H1 (cell line): Measurements from ENCODE around the gene TMEM126B. TPM values are rescaled to one million over a fixed set of nuclear protein-coding genes. Genes with fewer than 3 reads are reported as not detected.

Experiments used
- ATF3 ChIP-seq: IDR thresholded peaks from 2 replicates; pipeline ENCODE4 v1.6.1; 2011; ENCODE audit warnings: low read depth, mild to moderate bottlenecking, low read length; ENCODE audit not compliant: insufficient read depth
- EP300 ChIP-seq, 2 experiments: IDR thresholded peaks; 1 replicate in 1 of 2; 2 replicates in 1 of 2; pipeline ENCODE4 v1.6.1; 2011 to 2012; ENCODE audit warnings: low read depth in 2 of 2, low read length in 2 of 2, mild to moderate bottlenecking in 2 of 2, borderline replicate concordance in 1 of 2, inconsistent platforms in 1 of 2, moderate library complexity in 1 of 2
- GTF2F1 ChIP-seq: IDR thresholded peaks from 2 replicates; pipeline ENCODE4 v1.6.1; 2012; ENCODE audit warnings: low read depth, low read length, improper control_type of control experiment, borderline replicate concordance
- KDM5A ChIP-seq: fragments of 200-600 bp; IDR thresholded peaks from 2 replicates; pipeline ENCODE4 v1.7.1; 2012; ENCODE audit warnings: mild to moderate bottlenecking, low read length, inconsistent platforms, mixed read lengths
- NANOG ChIP-seq: IDR thresholded peaks from 2 replicates; pipeline ENCODE4 v1.6.1; 2011; ENCODE audit warnings: low read length, low read depth, mild to moderate bottlenecking, inconsistent platforms; ENCODE audit not compliant: insufficient read depth, poor library complexity, severe bottlenecking
- POLR2A ChIP-seq, 2 experiments: IDR thresholded peaks; 1 replicate in 1 of 2; 2 replicates in 1 of 2; pipeline ENCODE4 v1.6.1; 2011; ENCODE audit warnings: low read depth in 2 of 2, low read length in 2 of 2, mild to moderate bottlenecking in 2 of 2; ENCODE audit errors: control extremely low read depth in 1 of 2
- RFX5 ChIP-seq: IDR thresholded peaks from 2 replicates; pipeline ENCODE4 v1.6.1; 2011; ENCODE audit warnings: low read depth, low read length, improper control_type of control experiment, borderline replicate concordance
- polyA plus RNA-seq, 7 experiments: library from polyadenylated mRNA; depleted of rRNA in 3 of 7; stranded (reverse) in 5 of 7; unstranded in 2 of 7; fragments of >200 nt in 5 of 7; fragments of 200-250 nt in 2 of 7; gene quantifications; 1 replicate in 5 of 7; 2 replicates in 1 of 7; 4 replicates in 1 of 7; pipeline versions ENCODE4 v1.2.1 to v1.2.3, GENCODE V29; 2011 to 2013; ENCODE audit warnings: missing spikeins in 2 of 7, mixed read lengths in 2 of 7
- total RNA-seq: library from RNA; stranded (reverse); fragmentation: NEBNext Ultra II Directional; extraction: Animal tissue kit (Norgen Biotek cat#: 25700); gene quantifications from 2 replicates; pipeline ENCODE4 v1.2.1, GENCODE V29; 2021

The TMEM126B gene
- total and polyA plus RNA-seq, 2 of the 8 experiments (the other 6 are each of a cell fraction or from before 2014, with no cell fraction given), result 85.6 to 101 TPM

DNA sequence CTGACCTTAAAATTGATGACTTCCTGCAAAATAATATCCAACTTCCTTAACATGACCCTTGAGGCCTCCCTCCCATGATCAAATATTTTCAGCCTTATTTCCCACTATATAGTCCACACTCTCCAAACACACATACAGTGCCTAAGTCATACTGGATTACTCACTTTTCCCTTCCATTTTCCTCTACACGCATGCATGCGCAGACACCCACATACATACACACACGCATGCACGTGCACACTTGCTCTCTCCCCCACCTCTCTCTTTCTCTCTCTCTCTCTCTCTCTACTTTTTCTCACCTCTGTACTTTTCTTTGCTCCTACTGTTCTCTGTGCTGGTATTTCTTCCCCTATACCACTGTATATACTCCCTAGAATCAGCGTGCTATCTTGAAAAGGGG, 29.3 kb upstream of the TMEM126B start (continued):
- TF ChIP-seq EP300 (IDR thresholded peaks at IDR 0.05; ENCODE audit: borderline replicate concordance in 1 of 2, low read depth in 2 of 2, low read length in 2 of 2) (no peak), ATF3 (no peak), KDM5A (no peak), POLR2A (IDR thresholded peaks at IDR 0.05; ENCODE audit: control extremely low read depth in 1 of 2, low read depth in 2 of 2, low read length in 2 of 2) (no peak), NANOG (no peak), RFX5 (no peak), GTF2F1 (no peak)
